ENCODE results near the gene OGG1.
A peak's percentile ranks its signal among the peaks of the same experiment; 100 is the strongest.
"Not testable (repeated sequence)": the region's sequence is repeated elsewhere in the genome, so short reads cannot be mapped to it uniquely, and the experiment has no call there.

Gene OGG1

GRCh38 chr3:9768141-9768775, 18.5 kb downstream of the OGG1 start:
- no peak for DNase-seq

GRCh38 chr3:9769012-9769411, 19.3 kb downstream of the OGG1 start:
- no peak for DNase-seq

- peak; percentile 86 to 93 (median 88) for DNase-seq
These were observed 19.9 kb downstream of the OGG1 start, which contains the start of gene CAMK1 for GRCh38 chr3:9769426-9770275. TSS of gene CAMK1 (minus strand) at chr3:9769947. CDS start at chr3:9767749, 2,198 bp downstream.

- no peak for DNase-seq
These were observed 20.6 kb downstream of the OGG1 start for GRCh38 chr3:9770276-9770812.

DNA sequence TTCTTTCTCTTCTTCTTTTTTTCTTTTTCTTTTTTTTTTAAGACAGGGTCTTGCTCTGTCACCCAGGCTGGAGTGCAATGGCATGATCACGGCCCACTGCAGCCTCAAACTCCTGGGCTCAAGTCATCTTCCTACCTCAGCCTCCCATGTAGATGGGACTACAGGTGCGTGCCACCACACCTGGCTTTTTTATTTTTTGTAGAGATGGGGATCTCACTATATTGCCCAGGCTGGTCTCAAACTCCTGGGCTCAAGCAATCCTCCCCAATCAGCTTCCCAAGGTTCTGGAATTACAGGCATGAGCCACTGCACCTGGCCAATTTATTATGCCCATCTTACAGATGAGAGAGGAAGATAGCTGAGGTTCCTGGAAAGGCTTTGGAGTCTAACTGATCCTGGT, 21.3 kb downstream of the OGG1 start:
- DNase-seq, result not testable (repeated sequence)

DNA sequence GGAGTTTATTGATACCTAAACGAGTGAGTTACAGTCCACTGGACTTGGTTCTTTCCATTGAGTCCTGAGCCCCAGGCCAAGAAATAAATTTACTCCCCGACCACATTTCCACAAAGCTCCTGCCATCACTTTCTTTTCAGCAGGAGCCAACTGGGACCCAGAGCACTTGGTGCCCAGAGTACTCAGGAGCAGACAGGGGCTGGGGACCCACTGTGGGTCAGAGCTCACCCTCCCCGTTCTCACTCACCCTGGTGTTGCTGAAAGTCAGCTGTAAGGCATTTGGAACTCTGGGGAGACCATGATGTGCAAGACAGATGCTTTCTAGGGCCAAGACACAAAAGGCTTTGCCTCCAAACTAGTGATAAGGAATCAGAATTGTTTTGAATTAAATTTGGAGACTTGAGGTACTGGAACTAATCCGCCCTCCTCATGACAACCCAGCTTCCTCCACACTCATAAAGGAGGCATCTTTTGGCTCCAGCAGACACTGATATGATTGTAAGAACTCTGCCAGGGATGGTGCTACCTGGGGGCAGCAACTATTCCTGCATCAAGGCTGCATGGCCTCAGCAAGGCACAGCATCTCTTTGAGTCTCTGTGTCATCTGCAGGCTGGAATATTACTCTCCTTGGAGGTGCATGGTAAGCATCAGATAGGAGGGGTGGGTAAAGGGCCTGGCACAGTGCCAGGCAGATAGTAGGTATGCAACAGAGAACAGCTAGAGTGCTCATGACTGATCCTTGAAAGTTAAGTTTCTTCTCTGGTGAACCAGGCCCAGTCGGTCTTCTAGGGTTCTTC, 27.3 kb downstream of the OGG1 start:
- peak in 2 of 3 donors; percentile 25 to 36 for DNase-seq

- no peak for DNase-seq
These were observed 27.9 kb downstream of the OGG1 start for GRCh38 chr3:9777694-9778021.

DNA sequence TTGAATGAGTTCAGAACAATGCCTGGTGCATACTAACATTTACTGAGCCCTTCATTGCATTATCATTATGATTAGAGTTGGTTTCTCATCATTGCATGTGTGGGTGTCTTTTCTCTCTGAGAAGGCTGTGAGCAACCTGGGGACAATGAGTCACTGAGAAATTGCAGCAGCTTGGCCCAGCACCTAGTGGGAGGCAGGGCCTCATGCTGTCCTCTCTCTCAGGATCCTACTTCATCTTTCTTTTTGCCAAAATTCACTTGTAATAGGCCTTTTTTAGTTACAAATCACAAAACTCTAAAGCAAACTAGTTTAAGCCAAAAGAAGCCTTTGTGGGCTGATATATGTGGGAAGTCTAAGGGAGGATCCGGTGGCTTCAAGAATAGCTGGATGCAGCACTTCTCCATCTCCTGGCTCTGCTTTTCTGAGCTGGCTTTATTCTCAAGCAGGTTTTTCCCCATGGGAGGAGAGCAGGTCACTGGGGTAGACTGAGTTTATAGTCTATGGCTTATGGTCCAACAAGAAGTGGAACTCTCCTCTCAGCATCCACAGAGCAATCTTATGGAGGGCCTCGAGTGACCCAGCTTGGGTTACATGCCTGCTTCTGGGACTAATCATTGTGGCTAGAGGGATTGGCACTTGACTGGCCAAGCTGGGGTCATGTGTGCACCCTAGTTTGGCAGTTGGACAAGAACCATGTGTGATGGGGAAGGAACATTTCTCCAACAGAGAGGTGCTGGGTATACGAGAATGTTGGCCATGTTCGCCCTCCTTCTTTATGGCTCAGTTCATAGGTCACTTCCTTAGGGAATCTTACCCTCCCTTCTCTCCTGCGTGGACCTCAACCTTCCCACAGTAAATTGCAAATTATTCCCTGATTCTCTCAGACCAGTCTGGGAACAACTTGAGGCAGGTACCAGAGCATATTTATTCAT, 28.7 kb downstream of the OGG1 start:
- peak; percentile 79 to 88 (median 84) for DNase-seq

DNA sequence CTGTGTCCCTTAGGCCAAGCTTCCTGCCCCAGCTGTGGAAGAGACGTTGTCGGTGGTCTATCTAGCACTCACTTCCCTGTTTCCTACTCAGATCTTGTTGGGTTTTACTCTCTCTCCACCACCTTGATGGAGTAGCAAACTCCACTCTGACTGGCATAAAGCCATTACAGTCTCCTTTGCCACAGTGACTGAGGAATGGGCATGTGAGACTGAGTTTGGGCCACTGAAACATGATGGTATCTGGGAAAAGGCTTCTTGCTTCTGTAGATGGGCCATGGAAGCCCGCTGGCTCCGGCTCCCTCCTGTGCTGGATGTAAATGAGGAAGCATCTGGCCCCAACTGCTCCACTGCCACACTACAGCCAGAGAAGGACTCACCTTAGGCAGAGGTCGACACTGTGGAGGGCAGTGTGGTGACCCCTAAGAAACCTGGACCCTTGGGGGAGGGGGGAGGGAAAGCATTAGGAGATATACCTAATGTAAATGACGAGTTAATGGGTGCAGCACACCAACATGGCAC, 29.4 kb downstream of the OGG1 start:
- DNase-seq, result peak in 2 of 3 donors; percentile 30 to 51

DNA sequence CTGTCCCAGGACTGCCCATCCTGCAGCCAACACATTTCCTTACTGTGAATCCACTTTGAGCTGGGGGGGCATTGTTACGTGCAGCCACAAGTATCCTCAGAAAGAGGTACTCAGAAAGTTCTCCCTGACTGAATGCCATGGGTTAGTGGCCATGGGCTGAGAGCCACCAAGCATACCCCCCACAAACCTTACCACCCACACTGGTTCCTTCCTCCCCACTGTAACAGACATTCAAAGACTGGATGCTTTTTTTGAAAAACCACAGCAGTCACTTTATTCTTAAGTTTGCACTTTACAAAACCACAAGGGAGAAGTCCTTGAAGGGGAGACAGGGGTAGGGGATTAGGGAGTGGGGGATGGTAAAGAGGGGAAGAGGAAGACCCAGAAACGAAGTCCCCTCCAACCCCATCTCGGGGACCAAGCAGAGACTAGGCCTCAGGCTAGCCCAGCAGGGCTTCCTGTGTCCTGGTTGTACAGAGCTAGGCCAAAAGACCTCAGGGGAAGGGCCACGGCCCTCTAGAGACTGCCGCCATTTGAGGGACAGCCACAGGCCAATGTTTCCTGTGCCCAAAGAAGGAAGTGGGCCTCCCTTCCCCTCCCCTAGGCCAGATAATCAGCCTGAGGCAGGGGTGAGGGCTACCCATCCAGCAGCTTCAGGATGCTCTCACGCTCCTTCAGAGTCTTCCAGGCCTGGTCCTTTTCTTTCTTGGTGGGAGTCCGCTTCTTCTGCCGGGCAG, 30.1 kb downstream of the OGG1 start:
- peak; percentile 31 to 55 (median 31) for DNase-seq

GRCh38 chr3:9780458-9780812, 30.7 kb downstream of the OGG1 start:
- peak in 1 of 3 donors; percentile 24 for DNase-seq

DNA sequence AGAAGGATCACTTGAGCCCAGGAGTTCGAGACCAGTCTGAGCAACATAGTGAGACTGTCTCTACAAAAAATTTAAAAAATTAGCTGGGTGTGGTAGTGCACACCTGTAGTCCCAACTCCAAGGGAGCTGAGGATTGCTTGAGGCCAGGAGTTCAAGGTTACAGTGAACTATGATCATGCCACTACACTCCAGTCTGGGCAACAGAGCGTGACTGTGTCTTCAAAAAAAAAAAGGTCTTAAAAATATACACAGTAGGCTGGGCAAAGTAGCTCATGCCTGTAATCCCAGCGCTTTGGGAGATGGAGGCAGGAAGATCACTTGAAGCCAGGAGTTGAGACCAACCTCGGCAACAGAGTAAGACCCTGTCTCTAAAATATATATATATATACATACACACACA, 31.2 kb downstream of the OGG1 start:
- no peak for DNase-seq

DNA sequence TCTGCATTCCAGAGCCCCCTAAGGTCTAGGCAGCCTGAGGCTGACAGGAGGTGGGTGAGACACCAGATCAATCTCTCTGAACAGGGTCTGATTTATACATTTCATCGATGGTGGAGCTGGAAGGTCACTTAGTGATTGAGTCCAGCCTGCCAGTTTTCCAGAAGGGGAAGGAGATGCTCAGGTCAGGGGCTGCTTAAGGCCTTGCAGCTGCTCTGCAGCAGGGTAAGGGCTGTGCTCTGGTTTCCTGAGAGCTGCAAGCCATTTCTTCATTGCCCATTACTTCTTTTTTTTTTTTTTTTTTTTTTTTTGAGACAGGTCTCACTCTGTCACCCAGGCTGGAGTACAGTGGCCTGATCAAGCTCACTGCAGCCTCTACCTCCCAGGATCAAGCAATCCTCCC, 31.8 kb downstream of the OGG1 start:
- DNase-seq, result no peak

DNA sequence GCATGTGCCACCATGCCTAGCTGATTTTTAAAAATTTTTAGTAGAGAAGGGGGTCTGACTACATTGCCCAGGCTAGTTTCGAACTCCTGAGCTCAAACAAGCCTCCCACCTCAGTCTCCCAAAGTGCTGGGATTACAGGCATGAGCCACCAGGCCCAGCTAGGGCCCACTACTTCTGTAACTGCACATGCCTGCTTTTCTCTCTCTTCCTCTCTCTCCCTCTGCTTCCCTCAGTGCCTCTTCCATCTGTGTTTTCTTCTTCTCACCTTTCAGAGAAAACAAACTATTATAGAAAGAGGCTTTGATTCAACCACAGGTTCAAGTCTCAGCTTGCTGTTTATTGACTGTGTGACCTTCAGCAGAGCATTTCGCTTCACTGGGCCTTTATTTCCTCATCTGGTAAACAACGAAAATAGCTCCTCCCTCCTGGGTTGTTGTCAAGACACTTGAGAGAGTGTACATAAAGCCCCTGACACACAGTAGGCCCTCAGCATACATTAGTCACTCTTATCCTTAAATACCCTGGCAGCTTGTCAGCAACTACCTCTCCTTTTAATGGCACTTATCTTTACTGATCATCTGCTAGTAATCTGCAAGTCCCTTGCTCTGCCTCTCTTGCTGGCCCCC, 32.3 kb downstream of the OGG1 start:
- no peak for DNase-seq

- DNase-seq, result no peak
These were observed 33.0 kb downstream of the OGG1 start for GRCh38 chr3:9782770-9783169.

DNA sequence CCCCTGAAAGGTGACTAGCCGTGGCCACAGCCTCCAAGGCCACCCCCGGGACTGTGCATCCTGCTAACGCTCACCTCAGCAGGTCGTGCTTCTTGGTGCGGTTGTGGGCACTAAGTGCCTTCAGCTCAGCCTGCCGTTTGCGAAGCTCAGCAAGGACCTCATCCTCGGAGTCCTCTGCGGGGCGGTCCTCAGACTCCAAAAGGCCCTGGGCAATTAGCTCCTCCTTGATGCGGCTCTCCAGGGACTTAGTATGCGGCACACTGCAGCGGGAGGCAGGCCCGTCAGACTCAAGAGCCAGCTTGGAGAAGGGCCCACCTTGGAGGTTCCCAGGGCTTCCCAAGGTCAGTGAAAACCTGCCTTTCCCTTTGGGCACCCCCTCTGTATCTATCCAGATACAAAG, 34.2 kb downstream of the OGG1 start:
- DNase-seq, result no peak

- no peak for DNase-seq
These were observed 35.2 kb downstream of the OGG1 start for GRCh38 chr3:9784965-9785364.

GRCh38 chr3:9785602-9786001, 35.9 kb downstream of the OGG1 start:
- no peak for DNase-seq

DNA sequence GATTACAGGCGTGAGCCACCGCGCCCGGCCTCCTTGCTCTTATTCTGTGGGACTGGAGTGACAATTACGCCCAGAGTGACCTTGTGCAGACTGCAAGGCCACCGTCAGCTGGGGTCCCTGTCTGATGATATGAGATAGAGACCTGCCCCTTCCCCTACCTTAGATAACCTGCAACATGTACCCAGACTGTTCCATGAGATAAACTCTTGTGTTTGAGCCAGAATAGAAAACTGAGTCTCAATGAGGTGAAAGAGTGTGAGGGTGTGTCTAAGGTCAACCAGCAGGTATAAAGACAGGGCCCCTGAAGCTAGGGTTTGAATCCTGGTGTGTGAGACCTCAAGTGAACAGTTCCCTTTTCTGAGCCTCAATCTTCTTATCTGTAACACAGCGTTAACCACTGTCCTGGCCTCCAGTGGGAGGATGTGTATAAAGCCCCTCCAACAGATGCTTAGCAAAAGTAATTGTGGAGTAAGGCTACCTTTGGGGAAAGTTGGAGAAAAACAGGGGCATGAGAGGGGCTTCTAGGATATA, 36.5 kb downstream of the OGG1 start:
- no peak for DNase-seq
